K562 (cell line): Measurements from ENCODE around the gene VIT.

Experiments used
- EZH2 ChIP-seq: IDR thresholded peaks from 2 replicates; pipeline ENCODE4 v1.6.1; 2012; ENCODE audit warnings: low read depth, mild to moderate bottlenecking, inconsistent platforms, low read length, borderline replicate concordance
- HDAC3 ChIP-seq: fragments of 450-650 bp; IDR thresholded peaks from 2 replicates; pipeline ENCODE4 v1.6.1; 2018; ENCODE audit warnings: borderline replicate concordance, mild to moderate bottlenecking, moderate library complexity; ENCODE audit not compliant: partially characterized antibody
- ZFX ChIP-seq: sonication (generic); formaldehyde crosslinking; IDR thresholded peaks from 2 replicates; pipeline ENCODE4 v1.8.0; 2022; ENCODE audit warnings: mild to moderate bottlenecking, missing genetic modification reagents, moderate library complexity
- TF ChIP-seq, protein P1 (sequence below): sonication (generic); formaldehyde crosslinking; IDR thresholded peaks from 2 replicates; pipeline ENCODE4 v1.8.1; 2023; ENCODE audit warnings: mild to moderate bottlenecking, missing genetic modification reagents

DNA sequence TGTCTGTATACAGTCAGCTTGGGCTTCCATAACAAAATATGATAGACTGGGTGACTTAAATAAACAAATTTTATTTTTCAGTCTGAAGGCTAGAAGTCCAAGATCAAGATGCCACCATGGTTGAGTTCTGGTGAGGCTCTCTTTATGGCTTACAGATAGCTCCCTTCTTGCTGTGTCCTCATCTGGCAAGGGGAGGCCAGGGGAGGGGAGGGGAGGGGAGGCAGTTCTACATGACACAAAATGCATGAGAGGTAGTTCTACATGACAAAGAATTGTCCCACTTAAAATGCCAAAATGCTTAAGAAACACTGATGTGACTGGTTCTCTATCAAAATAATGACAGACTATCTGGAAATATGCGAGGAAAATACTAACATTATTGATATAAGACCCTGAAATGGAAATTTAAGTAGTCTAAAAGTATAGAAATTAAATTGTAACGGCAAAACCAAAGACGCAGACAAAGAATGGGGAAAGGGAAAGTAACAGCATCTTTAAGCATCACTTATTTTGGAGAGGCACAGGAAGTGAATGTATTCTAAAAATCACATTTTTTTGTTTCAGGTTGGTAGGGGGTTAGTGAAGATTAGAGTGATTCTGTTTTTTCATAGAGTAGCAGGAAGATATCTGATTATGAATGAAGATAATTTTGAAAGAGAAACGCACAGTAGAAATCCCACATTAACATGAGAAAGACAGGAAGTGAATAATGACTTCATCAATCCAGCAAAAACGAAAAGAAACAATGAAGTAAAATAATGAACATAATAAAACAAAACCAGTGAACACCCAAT, 138.4 kb downstream of the VIT start:
- no peak for TF ChIP-seq HDAC3
- no peak for TF ChIP-seq EZH2
- TF ChIP-seq ZFX (CRISPR knock-in tag), result no peak
- TF ChIP-seq, protein P1, sequence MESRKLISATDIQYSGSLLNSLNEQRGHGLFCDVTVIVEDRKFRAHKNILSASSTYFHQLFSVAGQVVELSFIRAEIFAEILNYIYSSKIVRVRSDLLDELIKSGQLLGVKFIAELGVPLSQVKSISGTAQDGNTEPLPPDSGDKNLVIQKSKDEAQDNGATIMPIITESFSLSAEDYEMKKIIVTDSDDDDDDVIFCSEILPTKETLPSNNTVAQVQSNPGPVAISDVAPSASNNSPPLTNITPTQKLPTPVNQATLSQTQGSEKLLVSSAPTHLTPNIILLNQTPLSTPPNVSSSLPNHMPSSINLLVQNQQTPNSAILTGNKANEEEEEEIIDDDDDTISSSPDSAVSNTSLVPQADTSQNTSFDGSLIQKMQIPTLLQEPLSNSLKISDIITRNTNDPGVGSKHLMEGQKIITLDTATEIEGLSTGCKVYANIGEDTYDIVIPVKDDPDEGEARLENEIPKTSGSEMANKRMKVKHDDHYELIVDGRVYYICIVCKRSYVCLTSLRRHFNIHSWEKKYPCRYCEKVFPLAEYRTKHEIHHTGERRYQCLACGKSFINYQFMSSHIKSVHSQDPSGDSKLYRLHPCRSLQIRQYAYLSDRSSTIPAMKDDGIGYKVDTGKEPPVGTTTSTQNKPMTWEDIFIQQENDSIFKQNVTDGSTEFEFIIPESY (CRISPR knock-in tag), result no peak
